ENCODE measurements around the gene MMP21.

The MMP21 gene

DNA sequence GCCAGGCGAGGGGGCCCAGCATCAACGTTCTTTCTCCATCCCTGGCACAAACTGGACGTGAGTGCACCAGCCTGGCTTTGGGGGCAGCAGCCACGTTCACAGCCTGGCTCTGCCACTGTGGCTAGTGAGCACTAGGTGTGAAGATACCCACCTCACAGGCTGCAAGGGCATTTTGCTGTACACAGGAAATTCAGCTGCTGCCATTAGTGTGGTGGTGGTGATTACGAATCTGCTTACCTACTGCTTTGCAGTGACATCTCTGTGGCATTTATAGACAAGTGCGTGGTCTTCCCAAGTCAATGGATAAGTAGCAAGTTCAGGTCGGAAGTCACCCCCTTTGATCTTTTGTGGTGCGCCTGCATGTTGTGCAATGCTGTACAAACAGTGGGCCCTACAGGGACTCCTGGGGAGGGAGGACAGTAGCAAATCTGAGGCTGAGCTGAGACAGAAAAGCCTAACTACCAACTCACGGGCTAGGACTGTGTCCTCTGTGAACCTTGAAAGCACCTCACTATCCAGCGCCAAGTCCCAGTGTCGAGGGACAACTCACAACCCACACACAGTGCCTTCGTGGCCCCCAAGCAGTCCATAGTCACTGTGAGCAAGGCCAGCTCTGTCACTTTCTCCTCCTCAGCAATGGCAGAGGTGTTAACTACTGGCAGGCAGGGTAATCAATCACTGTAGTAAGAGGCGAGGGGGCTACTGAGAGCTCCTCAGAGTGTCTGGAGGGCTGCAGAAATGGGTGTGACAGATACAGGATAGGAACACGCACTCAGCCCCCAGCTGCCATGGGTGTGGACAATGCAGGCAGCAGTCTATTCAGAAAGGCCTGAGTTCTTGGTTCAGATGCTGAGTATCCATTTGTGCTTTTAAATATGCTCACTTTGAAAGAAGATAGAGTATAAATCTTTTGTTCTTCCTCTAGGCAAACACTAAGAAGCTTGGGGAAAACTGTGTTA is 17.0 kb upstream of the MMP21 start:
- DNase-seq (ENCODE audit: low read depth, low spot score): no peak

DNA sequence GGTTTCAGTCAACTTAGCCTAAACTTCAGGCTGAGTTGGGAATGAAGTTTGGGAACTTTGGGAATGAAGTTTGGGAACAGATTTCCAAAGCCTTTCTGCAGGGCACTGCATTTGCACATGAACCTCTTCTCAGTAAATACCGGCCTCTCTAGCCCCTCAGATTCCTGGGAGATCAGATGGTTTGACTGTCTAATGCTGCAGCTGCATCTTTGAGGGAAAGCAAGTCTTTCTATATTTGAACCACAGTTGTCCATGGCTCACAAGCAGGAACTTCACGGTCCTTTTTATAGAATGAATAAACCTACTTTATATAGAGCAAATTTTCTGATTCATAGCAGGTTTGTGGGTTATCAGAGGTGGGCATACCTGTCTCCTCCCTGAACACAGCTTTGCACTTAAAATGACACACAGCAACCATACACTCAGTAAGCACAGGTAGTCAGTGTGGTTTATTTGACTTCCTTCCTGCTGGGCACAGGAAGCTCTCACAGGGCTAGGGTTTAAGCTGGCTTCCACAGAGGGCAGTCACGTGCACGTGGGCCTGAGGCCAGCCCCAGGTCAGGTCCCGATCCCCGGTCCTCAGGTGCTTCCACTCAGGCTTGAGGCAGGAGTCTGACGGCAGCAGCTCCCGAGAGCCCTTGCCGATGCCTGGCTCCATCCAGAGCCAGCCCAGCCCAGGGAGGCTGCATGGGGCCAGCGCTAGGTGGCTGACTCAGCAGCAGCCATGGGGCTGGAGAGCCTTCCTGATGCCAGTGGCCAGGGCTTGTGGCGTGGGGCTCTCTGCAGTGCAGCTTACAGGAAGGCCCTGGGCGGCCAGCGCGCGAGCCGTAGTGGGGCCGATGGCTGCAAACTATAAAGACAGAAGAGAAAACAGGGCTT is 12.8 kb upstream of the MMP21 start:
- DNase-seq (ENCODE audit: low read depth, low spot score): no peak

DNA sequence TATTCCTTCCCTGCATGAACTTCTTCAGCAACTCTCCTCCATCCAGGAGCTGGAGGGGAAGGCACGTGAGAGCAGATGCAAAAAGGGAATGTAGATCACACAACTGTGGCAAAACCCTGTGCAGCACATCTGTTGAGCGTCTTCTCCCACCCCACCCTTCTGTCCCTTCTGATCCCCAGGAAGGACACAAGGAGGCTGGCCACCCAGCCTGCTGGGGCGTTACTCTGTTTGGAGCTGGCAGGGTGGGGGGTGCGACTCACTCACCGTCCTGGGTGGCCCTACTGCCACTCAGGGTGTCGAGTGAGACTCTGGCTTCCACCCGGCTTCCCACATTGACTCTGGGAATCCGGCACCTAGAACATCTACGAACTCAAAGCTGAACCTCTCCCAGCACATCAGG is 10.2 kb upstream of the MMP21 start:
- DNase-seq (ENCODE audit: low read depth, low spot score): no peak

DNA sequence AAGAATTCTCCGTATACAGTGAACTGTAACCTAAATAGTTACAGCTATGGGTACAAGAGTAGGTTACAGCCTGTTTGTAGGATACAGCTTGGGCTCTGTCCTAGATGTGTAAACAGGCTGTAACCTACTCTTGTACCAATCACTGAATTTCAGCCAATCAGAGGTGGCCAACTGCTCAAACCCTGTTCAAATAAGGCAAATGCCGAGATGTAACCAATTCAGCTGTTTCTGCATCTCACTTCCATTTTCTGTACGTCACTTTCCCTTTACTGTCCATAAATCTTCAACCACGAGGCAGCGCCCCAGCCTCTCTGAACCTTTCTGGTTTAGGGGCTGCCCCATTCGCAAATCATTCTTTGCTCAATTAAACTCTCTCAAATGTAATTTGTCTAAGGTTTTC is 8.3 kb upstream of the MMP21 start:
- DNase-seq (ENCODE audit: low read depth, low spot score): no peak

DNA sequence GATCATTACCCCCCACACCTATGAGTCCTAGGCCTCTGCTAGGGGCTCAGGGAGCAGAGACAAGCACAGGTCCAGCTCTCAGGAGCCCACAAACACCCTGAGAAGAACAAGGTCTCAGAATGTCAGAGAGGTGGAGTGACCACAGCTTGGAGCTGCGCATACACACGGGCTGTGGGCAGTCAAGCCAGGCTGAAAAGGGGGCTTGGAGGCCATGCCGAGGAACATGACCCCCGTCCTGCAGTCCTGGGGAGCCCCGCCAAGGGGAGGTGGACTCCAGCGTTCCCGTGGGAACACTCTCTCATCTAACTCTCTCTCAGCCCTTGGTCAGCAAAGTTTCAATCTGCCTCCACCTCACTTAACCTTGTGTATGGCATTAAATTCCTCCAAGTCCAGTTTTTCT is 7.8 kb upstream of the MMP21 start:
- DNase-seq (ENCODE audit: low read depth, low spot score): no peak

DNA sequence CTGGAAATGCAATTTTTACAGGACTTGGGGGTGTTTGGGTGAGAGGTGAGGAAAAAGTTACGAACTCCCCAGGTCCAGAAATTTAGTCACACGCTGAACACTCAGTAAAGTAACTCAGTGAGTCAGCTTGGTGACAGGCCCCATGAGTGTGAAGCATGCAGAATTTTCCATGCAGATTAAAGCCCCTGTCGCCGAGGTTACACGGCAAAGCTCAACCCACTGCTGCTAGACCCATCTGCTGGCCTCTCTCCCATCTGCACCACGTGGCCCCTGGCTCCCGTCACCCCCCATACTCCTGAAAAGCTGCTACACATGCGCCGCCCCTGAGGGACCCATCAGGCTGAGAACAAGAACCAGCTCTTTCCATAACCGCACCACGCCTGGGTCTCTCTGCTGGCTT is 7.0 kb upstream of the MMP21 start:
- no peak for DNase-seq (ENCODE audit: low read depth, low spot score)

DNA sequence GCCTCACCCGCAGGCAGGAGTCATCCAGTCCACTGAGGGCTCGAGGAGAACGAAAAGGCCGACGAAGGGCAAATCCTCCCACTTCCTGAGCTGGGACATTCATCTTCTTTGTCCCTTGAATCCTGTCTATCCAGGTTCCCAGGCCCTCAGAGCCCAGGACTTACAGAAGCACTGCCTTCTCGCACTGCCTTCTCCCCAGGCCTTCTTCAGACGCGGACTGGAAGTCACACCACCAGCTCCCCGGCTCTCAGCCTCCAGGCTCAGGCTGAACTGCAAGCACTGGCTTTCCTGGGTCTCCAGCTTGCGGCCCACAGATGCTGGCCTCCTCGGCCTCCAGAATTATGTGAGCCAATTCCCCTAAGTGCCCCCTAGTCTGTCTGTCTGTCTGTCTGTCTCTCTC is 6.4 kb upstream of the MMP21 start:
- DNase-seq (ENCODE audit: low read depth, low spot score): no peak

DNA sequence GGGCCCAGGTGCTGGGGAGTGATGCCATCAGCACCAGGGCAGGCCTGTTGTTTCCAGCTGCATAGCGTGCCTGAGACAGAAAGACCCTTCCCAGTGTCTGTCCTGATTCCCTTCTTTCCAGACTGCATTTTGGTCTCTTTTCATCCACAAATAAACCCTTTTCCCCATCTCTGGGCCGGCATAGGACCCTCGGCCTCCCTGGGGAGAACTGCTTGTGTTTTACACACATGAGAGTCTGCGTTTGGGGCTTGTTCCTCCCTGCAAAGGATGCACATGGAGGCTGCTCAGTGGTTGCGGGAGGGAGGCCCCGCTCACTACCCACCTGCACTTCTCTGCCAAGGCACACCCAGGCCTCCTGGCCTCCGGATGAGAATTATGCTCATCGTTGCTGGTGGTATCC is 5.8 kb upstream of the MMP21 start:
- no peak for DNase-seq (ENCODE audit: low read depth, low spot score)

DNA sequence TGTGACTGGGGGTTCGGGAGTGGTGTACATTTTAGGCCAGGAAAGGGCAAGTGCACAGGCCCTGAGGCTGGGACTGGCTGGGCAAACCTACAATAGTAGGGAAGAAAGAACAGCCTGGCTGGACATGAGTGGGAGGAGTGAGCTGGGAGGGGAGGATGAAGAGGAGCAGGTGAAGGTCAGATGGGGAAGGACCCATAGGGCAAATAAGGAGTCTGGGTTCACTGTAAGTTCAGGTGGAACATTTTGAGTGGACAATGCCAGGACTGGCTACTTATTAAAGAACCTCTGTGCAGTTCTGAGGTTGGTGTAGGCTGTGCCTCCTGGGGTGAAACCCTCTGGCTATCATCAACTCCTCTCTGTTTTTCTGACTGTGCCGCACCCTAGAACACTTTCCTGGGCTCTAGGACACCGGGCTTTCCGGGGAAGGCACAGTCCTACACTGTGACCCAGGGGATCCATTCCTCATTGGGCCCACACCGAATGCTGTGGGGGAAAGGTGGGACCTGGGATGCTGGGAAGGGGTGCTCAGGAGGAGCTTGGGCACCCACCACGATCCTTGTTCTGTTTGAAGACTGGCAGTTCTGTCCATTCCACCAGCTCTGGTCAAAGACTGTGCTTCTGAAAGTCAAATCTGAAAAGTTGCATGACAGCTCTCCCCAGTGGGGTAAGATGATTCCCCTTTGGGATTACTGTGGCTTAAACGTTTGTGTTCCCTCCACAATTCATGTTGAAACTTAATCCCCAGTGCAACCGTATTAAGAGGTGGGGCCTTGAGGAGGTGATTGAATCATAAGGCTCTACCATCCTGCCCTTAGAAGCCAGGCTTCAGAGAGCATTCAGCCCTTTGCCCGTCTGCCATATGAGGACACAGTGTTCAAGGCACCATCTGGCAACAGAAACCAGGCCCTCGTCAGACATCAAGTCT is 4.0 kb upstream of the MMP21 start:
- no peak for DNase-seq (ENCODE audit: low read depth, low spot score)

DNA sequence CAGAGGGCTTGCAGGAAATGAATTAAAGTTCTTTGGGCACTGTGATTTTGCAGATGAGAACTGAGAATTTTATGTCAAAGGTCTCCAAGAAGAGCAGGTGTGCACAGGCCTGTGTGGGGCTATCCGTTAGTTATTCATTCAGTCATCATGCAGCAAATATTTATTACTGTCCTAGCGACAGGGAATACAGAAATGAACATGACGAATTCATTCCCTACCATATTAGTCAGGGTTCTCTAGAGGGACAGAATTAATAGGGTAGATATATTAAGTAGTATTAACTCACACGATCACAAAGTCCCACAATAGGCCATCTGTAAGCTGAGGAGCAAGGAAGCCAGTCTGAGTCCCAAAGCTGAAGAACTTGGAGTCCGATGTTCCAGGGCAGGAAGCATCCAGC is 2.9 kb upstream of the MMP21 start:
- no peak for DNase-seq (ENCODE audit: low read depth, low spot score)

DNA sequence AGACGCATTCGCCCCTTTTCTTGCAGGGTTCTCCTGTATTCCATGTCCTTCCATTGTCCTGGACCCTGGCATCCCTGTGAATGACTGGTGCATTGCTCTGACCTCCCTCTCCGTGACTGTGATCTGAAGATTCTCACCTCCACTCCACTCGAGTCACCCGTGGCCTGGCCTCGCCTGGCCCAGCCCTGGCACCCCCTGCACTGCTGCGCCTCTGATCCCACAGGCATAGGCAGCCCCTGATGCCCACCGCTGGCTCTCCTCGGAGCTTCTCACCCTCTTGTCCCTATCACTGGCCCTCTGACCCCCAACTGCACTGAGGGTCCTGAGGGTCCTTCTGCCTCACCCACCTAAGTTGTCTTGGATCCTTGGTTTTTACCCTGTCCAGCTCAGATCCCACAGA is 2.2 kb upstream of the MMP21 start:
- no peak for DNase-seq (ENCODE audit: low read depth, low spot score)

DNA sequence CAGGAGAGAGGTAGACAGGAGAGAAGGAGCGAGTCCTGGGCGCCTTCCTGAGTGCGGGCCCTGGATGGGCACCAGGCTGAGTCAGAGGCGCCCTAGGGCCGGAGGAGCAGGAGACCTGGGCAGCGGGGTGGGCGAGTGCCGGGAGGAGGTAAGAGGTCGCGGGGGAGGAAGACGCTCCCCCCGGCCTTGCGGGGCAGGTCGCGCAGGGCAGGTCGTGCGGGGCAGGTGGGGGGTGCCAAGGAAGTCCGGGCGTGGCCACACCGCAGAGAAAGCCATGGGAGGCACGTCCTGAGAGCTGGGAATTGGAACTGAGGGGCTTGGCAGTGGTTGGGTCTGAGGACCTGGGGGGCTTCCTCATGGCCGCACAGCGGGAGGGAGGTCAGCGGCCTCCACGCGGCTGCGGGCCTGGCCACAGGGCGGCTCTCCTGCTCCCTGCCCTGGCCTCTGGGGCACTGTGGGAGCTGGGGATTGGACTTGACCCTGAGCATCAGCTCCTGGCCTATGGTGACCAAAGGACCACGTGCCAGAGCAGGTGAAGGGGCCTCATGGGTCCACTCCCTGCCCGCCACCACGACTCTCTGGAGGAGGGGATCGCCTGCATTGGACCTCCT is 935 bp downstream of the MMP21 start:
- no peak for DNase-seq (ENCODE audit: low read depth, low spot score)

DNA sequence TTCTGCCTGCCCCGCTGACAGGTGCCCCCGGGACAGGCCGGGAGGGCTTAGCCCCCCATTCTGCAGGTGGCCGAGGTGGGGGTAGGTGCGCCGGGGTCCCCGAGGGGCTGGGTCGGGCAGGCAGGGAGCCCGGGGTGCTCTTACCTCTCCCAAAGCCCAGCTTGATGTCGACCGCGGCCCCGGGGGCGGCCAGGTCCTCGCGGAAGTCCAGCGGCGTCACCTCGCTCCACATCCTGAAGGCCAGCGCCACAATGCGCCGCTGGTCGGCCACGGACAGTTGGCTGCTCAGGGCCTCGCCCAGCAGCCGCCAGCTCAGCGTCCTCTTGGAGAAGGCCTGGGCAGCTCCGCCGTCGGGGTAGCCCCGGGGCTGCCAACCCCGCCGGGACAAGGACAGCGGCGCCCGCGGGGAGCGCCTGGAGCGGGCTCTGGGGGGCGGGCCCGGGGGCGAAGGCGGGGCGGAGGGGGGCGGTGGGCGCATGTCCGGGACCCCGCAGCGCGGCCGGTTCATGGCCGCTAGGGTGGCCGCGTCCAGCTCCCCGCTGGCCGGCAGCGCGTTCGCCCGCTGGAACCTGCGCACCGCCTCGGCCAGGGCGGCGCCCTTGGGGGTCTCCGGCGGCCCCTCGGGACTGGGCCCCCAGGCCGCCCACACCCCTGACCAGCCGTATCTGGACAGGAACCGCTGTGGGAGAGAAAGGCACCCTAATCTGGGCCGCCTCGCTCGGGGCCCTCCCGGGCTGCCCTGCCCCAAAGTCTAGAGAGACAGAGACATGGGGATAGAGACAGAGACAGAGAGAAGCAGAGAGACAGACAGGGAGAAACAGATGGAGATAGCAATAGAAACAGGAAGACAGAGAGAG is 1.7 kb downstream of the MMP21 start:
- DNase-seq (ENCODE audit: low read depth, low spot score): no peak

DNA sequence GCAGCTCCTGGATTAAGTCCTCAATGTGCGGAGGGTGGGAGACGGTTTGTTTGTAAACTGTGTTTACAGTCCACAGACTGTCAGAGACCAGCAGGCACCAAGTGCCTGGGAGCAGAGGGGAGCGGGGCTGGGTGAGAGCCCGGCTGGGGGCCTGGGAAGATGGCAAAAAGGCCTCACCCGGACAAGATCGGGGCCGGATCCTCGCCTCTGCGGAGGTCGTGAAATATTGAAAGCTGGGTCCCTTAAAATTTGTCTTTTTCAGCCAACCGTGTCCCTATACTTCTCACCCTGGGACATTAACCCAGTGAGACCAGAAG is 2.8 kb downstream of the MMP21 start:
- no peak for DNase-seq (ENCODE audit: low read depth, low spot score)

DNA sequence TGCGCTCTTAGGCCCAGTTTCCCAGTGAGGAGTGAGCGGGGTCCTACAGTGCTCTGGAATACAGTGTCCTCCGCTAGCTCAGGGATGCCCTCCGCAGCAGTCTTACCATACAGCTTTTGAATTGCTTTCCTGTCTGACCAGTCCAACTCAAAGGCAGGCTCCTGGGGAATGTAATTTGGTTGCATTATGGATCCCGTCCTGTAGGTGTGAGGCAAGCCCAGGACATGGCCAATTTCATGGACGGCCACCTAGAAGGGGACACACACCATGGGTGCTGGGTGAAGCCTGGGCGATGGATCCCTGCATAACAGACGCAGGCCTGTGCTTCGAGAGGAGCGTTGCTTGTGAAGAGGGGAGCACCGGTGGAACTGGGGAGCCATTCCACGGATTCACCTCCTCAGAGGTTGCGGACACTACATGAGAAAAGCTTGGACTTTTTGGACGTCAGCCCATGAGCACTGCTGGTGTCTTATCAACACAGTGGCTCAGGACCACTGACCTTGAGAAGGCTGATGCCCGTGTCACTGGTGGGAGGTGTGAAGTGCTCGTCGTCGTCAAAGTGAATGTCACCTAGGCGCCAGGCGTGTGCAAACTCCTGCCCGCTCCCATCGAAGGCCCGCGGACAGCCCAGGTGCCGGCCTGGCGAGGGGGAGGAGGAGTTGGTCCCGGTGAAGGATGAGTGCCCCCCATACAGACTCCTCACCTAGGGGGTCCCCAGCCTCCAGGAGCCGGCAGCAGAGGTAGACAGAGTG is 3.3 kb downstream of the MMP21 start:
- no peak for DNase-seq (ENCODE audit: low read depth, low spot score)

DNA sequence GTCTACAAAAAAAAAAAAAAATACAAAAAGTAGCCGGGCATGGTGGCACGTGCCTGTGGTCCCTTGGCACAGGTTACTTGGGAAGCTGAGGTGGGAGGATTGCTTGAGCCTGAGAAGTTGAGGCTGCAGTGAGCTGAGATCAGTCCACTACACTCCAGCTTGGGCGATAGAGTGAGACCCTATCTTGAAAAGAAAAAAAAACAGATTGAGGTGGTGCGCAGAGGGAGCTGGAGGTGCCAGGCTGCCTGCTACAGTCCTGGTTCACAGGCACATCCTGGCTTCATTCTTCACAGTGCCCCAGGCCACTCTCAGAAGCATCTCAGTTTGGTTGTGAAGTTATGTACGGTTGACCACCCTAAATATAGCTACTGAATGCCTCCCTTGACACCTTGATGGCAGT is 4.8 kb downstream of the MMP21 start:
- no peak for DNase-seq (ENCODE audit: low read depth, low spot score)

DNA sequence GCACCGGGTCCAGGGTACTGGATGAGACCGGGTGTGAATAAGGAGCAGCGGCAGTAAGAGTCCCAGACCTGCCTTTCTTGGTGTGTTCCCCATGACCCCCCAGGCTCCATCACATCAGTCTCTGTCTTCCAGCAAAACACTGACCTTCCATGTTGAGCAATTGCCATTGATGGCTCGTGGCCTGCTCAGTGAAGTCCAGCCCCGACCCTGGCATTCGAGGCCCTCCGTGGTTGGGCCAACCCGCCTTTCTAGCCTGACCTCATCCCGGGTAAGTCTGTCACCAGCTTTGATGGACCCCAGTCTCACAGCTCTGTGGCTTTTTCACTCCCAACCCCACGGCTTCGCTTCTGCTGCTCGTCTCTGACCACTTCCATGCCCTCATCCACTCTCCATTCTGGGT is 6.4 kb downstream of the MMP21 start:
- DNase-seq (ENCODE audit: low read depth, low spot score): no peak

DNA sequence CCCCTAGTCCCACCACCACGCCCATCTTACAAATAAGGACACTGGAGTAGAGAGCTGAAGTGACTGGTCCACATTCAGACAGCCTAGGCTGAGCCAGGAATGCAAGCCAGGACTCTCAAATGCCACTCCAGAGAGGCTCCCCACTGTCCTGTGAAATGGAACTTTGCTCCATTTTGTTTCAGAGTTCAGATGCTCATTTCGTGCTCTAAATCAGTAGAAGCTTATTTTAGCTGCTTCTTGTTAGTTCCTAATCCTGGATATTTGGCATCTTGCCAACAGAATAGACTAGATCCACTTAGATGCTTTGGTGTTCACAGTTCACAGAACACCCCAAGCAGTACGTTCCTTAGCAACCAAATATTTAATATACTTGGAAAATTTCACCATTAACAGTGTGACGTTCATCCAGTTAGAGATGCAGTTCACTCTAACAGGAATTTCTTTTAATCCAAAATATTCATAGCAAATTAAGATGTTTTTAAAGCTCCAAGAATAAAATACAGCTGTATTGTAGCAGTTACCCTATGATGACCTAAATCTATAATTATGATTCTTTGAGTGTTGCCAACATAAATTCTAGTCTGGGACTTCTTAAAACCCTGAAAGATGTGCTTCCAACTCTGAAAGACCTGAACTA is 7.3 kb downstream of the MMP21 start:
- no peak for DNase-seq (ENCODE audit: low read depth, low spot score)

DNA sequence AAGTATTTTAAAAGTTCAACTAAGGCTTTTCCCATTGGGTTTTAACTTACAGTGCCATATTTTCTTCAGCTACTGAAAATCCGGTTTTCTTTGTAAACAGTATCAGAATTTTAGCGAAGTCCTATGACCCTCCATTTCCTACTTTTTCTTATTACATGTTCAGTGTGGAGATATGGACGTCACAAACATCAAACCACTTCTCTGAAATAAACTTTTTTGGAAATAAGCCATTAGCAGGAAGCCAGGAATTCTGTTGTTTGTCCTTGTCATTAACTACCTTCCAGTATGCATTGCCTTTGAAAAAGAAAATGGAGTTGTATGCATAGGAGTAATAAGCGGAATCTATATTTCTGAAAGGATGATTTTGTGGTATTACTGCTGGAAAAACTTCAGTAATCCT is 9.1 kb downstream of the MMP21 start:
- no peak for DNase-seq (ENCODE audit: low read depth, low spot score)

All from brain pericyte (primary cell).